ENCODE data around the gene PLCG2. TPM values are rescaled to one million over a fixed set of nuclear protein-coding genes. Genes with fewer than 3 reads are reported as not detected.

PLCG2 gene
- total and polyA plus RNA-seq, 2 of the 8 experiments (the other 6 are each of a cell fraction or from before 2014, with no cell fraction given), result 6.1 to 6.9 TPM

DNA sequence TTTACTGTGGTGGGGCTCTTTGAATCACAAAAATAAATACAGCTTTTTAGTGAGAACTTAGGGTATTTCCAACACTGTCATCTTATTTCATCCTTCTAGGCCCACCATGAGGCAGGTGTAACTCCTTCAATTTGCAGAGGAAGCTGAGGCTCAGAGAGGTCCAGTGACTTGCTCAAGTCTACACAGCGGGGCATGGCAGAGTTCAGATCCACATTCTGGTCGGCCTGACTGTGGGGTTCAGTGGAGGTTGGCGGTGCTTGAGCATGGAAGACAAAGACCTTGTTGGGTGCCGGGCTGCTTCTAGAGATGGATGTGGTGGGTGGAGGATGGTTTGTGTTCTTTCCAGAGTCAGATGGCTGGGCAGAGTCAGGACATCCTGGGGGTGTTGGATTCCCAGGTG, 39.8 kb downstream of the PLCG2 start (continued):
- TF ChIP-seq, protein P1, sequence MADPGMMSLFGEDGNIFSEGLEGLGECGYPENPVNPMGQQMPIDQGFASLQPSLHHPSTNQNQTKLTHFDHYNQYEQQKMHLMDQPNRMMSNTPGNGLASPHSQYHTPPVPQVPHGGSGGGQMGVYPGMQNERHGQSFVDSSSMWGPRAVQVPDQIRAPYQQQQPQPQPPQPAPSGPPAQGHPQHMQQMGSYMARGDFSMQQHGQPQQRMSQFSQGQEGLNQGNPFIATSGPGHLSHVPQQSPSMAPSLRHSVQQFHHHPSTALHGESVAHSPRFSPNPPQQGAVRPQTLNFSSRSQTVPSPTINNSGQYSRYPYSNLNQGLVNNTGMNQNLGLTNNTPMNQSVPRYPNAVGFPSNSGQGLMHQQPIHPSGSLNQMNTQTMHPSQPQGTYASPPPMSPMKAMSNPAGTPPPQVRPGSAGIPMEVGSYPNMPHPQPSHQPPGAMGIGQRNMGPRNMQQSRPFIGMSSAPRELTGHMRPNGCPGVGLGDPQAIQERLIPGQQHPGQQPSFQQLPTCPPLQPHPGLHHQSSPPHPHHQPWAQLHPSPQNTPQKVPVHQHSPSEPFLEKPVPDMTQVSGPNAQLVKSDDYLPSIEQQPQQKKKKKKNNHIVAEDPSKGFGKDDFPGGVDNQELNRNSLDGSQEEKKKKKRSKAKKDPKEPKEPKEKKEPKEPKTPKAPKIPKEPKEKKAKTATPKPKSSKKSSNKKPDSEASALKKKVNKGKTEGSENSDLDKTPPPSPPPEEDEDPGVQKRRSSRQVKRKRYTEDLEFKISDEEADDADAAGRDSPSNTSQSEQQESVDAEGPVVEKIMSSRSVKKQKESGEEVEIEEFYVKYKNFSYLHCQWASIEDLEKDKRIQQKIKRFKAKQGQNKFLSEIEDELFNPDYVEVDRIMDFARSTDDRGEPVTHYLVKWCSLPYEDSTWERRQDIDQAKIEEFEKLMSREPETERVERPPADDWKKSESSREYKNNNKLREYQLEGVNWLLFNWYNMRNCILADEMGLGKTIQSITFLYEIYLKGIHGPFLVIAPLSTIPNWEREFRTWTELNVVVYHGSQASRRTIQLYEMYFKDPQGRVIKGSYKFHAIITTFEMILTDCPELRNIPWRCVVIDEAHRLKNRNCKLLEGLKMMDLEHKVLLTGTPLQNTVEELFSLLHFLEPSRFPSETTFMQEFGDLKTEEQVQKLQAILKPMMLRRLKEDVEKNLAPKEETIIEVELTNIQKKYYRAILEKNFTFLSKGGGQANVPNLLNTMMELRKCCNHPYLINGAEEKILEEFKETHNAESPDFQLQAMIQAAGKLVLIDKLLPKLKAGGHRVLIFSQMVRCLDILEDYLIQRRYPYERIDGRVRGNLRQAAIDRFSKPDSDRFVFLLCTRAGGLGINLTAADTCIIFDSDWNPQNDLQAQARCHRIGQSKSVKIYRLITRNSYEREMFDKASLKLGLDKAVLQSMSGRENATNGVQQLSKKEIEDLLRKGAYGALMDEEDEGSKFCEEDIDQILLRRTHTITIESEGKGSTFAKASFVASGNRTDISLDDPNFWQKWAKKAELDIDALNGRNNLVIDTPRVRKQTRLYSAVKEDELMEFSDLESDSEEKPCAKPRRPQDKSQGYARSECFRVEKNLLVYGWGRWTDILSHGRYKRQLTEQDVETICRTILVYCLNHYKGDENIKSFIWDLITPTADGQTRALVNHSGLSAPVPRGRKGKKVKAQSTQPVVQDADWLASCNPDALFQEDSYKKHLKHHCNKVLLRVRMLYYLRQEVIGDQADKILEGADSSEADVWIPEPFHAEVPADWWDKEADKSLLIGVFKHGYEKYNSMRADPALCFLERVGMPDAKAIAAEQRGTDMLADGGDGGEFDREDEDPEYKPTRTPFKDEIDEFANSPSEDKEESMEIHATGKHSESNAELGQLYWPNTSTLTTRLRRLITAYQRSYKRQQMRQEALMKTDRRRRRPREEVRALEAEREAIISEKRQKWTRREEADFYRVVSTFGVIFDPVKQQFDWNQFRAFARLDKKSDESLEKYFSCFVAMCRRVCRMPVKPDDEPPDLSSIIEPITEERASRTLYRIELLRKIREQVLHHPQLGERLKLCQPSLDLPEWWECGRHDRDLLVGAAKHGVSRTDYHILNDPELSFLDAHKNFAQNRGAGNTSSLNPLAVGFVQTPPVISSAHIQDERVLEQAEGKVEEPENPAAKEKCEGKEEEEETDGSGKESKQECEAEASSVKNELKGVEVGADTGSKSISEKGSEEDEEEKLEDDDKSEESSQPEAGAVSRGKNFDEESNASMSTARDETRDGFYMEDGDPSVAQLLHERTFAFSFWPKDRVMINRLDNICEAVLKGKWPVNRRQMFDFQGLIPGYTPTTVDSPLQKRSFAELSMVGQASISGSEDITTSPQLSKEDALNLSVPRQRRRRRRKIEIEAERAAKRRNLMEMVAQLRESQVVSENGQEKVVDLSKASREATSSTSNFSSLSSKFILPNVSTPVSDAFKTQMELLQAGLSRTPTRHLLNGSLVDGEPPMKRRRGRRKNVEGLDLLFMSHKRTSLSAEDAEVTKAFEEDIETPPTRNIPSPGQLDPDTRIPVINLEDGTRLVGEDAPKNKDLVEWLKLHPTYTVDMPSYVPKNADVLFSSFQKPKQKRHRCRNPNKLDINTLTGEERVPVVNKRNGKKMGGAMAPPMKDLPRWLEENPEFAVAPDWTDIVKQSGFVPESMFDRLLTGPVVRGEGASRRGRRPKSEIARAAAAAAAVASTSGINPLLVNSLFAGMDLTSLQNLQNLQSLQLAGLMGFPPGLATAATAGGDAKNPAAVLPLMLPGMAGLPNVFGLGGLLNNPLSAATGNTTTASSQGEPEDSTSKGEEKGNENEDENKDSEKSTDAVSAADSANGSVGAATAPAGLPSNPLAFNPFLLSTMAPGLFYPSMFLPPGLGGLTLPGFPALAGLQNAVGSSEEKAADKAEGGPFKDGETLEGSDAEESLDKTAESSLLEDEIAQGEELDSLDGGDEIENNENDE (IDR thresholded peaks at IDR 0.05; ENCODE audit: insufficient replicate concordance, low read length), result no peak
- TF ChIP-seq BCL11A (IDR thresholded peaks at IDR 0.05; ENCODE audit: low read depth in 2 of 2, low read length in 2 of 2) (no peak), BRCA1 (IDR thresholded peaks at IDR 0.05; ENCODE audit: low read depth, low read length) (no peak), SAP30 (IDR thresholded peaks at IDR 0.05; ENCODE audit: insufficient read depth, insufficient replicate concordance, low read length) (no peak), CTBP2 (IDR thresholded peaks at IDR 0.05; ENCODE audit: borderline replicate concordance, insufficient read depth, insufficient read length, low read length) (no peak), RFX5 (IDR thresholded peaks at IDR 0.05; ENCODE audit: borderline replicate concordance, low read depth, low read length) (no peak)
